OCI-LY7 (cell line): Measurements from ENCODE around the gene LPAR4. TPM values are rescaled to one million over a fixed set of nuclear protein-coding genes. Genes with fewer than 3 reads are reported as not detected.

Experiments used
- BruUV-seq: library from RNA; stranded (reverse); fragments of 400-500 nt; replicated peaks from 2 replicates; lab custom pipeline; 2021; lab: Mats Ljungman, UMichigan
- CTCF ChIA-PET: fragments of 300-600 bp; sonication (Branson Sonifier 250); formaldehyde crosslinking; loops from one replicate; lab custom pipeline; 2022; ENCODE audit warnings: antibody characterized with exemption; ENCODE audit not compliant: unreplicated experiment; lab: Charles Lee
- POLR2A ChIA-PET: fragments of 300-600 bp; sonication (Branson Sonifier 250); formaldehyde crosslinking; loops from one replicate; lab custom pipeline; 2022; ENCODE audit warnings: antibody characterized with exemption; lab: Charles Lee
- DNase-seq: peaks from one replicate; pipeline ENCODE4 v3.0.0-alpha.2; 2015; ENCODE audit warnings: low spot score
- H2AFZ ChIP-seq: fragments of 200-600 bp; sonication (generic), shearing (Covaris generic); 2 replicates; pipeline ENCODE4 v1.6.1; 2014; ENCODE audit warnings: mild to moderate bottlenecking, antibody characterized with exemption, low read length, moderate library complexity
- H3K27ac ChIP-seq: fragments of 200-600 bp; sonication (generic); 2 replicates; pipeline ENCODE4 v1.5.1; 2014; ENCODE audit warnings: mixed run types, low read depth, mild to moderate bottlenecking, moderate library complexity, low read length, inconsistent platforms; ENCODE audit not compliant: poor library complexity, severe bottlenecking
- H3K36me3 ChIP-seq: fragments of 200-600 bp; sonication (generic); 2 replicates; pipeline ENCODE4 v1.6.1; 2014; ENCODE audit warnings: mild to moderate bottlenecking, antibody characterized with exemption, low read length, moderate library complexity, mixed read lengths; ENCODE audit not compliant: insufficient read depth
- H3K4me1 ChIP-seq: fragments of 200-600 bp; sonication (generic); 2 replicates; pipeline ENCODE4 v1.5.1; 2014; ENCODE audit warnings: mild to moderate bottlenecking, low read length; ENCODE audit not compliant: insufficient read depth, poor library complexity, severe bottlenecking
- H3K4me2 ChIP-seq: fragments of 200-600 bp; sonication (generic); 2 replicates; pipeline ENCODE4 v1.6.1; 2014; ENCODE audit warnings: mild to moderate bottlenecking, low read length
- H3K4me3 ChIP-seq: fragments of 200-600 bp; sonication (generic); 2 replicates; pipeline ENCODE4 v1.5.1; 2014; ENCODE audit warnings: mild to moderate bottlenecking, low read depth, low read length; ENCODE audit not compliant: poor library complexity, severe bottlenecking
- H3K79me2 ChIP-seq: fragments of 200-600 bp; sonication (generic); 2 replicates; pipeline ENCODE4 v1.6.1; 2016; ENCODE audit warnings: low read depth, mild to moderate bottlenecking, low read length, moderate library complexity, mixed read lengths; ENCODE audit not compliant: insufficient read depth
- H3K9me2 ChIP-seq: fragments of 200-600 bp; sonication (generic); 2 replicates; pipeline ENCODE4 v1.6.1; 2016; ENCODE audit warnings: mild to moderate bottlenecking, low read length, mixed read lengths; ENCODE audit not compliant: insufficient read depth
- H3K9me3 ChIP-seq: fragments of 200-600 bp; sonication (generic); 2 replicates; pipeline ENCODE4 v1.6.1; 2014; ENCODE audit warnings: mild to moderate bottlenecking, mixed run types, low read length, mixed read lengths
- H4K20me1 ChIP-seq: fragments of 200-600 bp; sonication (generic); 2 replicates; pipeline ENCODE4 v1.6.1; 2014; ENCODE audit warnings: mild to moderate bottlenecking, antibody characterized with exemption, low read length, moderate library complexity, mixed read lengths; ENCODE audit not compliant: insufficient read depth
- EZH2phosphoT487 ChIP-seq: fragments of 200-600 bp; sonication (generic); IDR thresholded peaks from 2 replicates; pipeline ENCODE4 v1.6.1; 2018; ENCODE audit warnings: low read depth, borderline replicate concordance, mild to moderate bottlenecking, mixed run types, antibody characterized with exemption, low read length, moderate library complexity, mixed read lengths
- intact Hi-C: fragments of 100-400 bp; cut with micrococcal nuclease; formaldehyde crosslinking; loops from one replicate; pipeline ENCODE4 v1.10.0; 2022; ENCODE audit not compliant: unreplicated experiment
- total RNA-seq, 2 experiments: library from RNA; depleted of rRNA in 1 of 2; stranded (reverse); fragments of >200 nt in 1 of 2; shearing (Covaris generic) in 1 of 2; gene quantifications; 2 replicates each; pipeline ENCODE4 v1.2.3, GENCODE V29; 2014 to 2022
- TF ChIP-seq, protein P1 (sequence below): fragments of 200-600 bp; sonication (generic); conservative IDR thresholded peaks from 2 replicates; pipeline ENCODE4 v1.5.1; 2014; ENCODE audit warnings: mild to moderate bottlenecking, antibody characterized with exemption, low read length, moderate library complexity, mixed read lengths

Gene LPAR4
- total RNA-seq, 2 experiments from 2014 or later: not detected

- no peak for TF ChIP-seq EZH2phosphoT487
- TF ChIP-seq, protein P1, sequence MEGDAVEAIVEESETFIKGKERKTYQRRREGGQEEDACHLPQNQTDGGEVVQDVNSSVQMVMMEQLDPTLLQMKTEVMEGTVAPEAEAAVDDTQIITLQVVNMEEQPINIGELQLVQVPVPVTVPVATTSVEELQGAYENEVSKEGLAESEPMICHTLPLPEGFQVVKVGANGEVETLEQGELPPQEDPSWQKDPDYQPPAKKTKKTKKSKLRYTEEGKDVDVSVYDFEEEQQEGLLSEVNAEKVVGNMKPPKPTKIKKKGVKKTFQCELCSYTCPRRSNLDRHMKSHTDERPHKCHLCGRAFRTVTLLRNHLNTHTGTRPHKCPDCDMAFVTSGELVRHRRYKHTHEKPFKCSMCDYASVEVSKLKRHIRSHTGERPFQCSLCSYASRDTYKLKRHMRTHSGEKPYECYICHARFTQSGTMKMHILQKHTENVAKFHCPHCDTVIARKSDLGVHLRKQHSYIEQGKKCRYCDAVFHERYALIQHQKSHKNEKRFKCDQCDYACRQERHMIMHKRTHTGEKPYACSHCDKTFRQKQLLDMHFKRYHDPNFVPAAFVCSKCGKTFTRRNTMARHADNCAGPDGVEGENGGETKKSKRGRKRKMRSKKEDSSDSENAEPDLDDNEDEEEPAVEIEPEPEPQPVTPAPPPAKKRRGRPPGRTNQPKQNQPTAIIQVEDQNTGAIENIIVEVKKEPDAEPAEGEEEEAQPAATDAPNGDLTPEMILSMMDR: no peak
- Histone ChIP-seq H4K20me1 (no peaks in the 10 kb centered on the region), H3K4me3 (no peak overlapping the region), H3K4me2 (no peak overlapping the region), H3K79me2 (no peaks in the 10 kb centered on the region), H3K36me3 (no peaks in the 10 kb centered on the region), H3K4me1 (no peaks in the 10 kb centered on the region), H2AFZ (no peak overlapping the region), H3K9me2 (no peaks in the 10 kb centered on the region), H3K27ac (no peak overlapping the region), H3K9me3 (no peaks in the 10 kb centered on the region)
- no peak for DNase-seq
- CTCF ChIA-PET: no interaction called here
- no TSS peak for BruUV-seq
- intact Hi-C loops: no loop called here
- POLR2A ChIA-PET: no interaction called here
Observed at GRCh38 chrX:78725287-78725686, 22.2 kb upstream of the LPAR4 start.

GRCh38 chrX:78746496-78746895, 1.0 kb upstream of the LPAR4 start:
- CTCF ChIA-PET: no interaction called here
- Histone ChIP-seq H3K27ac (no peak overlapping the region), H2AFZ (no peak overlapping the region), H4K20me1 (no peaks in the 10 kb centered on the region), H3K9me2 (no peaks in the 10 kb centered on the region), H3K9me3 (no peaks in the 10 kb centered on the region), H3K36me3 (no peaks in the 10 kb centered on the region), H3K4me3 (no peak overlapping the region), H3K4me2 (no peak overlapping the region), H3K79me2 (no peaks in the 10 kb centered on the region), H3K4me1 (no peaks in the 10 kb centered on the region)
- no peak for DNase-seq
- POLR2A ChIA-PET: no interaction called here
- no peak for TF ChIP-seq EZH2phosphoT487
- TF ChIP-seq, protein P1: no peak
- intact Hi-C loops: no loop called here
- no TSS peak for BruUV-seq

GRCh38 chrX:78747971-78748370, 451 bp downstream of the LPAR4 start:
- ChIA-PET CTCF (no interaction called here), POLR2A (interaction anchor here (0.7 kb wide), 1 partner anchor 1626 kb away, joined by 7 read pairs; no protein-coding TSS in a partner anchor)
- intact Hi-C loops: no loop called here
- TF ChIP-seq, protein P1: no peak
- TF ChIP-seq EZH2phosphoT487: no peak
- no TSS peak for BruUV-seq
- H4K20me1 ChIP-seq: no peaks in the 10 kb centered on the region
- no peak overlapping the region for H3K4me2 ChIP-seq
- DNase-seq: no peak
- no peaks in the 10 kb centered on the region for H3K79me2 ChIP-seq
- H3K9me3 ChIP-seq: no peaks in the 10 kb centered on the region
- H3K9me2 ChIP-seq: no peaks in the 10 kb centered on the region
- H3K4me3 ChIP-seq: no peak overlapping the region
- no peak overlapping the region for H3K27ac ChIP-seq
- H3K36me3 ChIP-seq: no peaks in the 10 kb centered on the region
- no peak overlapping the region for H2AFZ ChIP-seq
- H3K4me1 ChIP-seq: peaks cover 6% of the 10 kb centered on the region
